Endodermal cell (in vitro differentiated cells): Measurements from ENCODE around the gene GBGT1. TPM values are rescaled to one million over a fixed set of nuclear protein-coding genes. Genes with fewer than 3 reads are reported as not detected.

Experiments used
- DNase-seq: peaks from one replicate; pipeline ENCODE4 v3.0.0-alpha.2; 2017
- H3K27ac ChIP-seq: 2 replicates; pipeline ENCODE4 v1.5.1; 2013; ENCODE audit warnings: mild to moderate bottlenecking, low read depth, low read length, moderate library complexity
- H3K27me3 ChIP-seq: 2 replicates; pipeline ENCODE4 v1.6.1; 2013; ENCODE audit warnings: mild to moderate bottlenecking, low read length, moderate library complexity; ENCODE audit not compliant: insufficient read depth, control insufficient read depth, poor library complexity, severe bottlenecking
- H3K36me3 ChIP-seq: 2 replicates; pipeline ENCODE4 v1.7.0; 2013; ENCODE audit warnings: mild to moderate bottlenecking, low read length, moderate library complexity; ENCODE audit not compliant: control insufficient read depth, insufficient read depth
- H3K4me1 ChIP-seq: one replicate; pipeline ENCODE4 v1.7.0; 2013; ENCODE audit warnings: low read length; ENCODE audit not compliant: control insufficient read depth, insufficient read depth
- H3K4me3 ChIP-seq: 2 replicates; pipeline ENCODE4 v1.5.1; 2013; ENCODE audit warnings: mild to moderate bottlenecking, low read length, moderate library complexity
- H3K9ac ChIP-seq: 2 replicates; pipeline ENCODE4 v1.6.1; 2013; ENCODE audit warnings: mild to moderate bottlenecking, low read length, moderate library complexity; ENCODE audit not compliant: poor library complexity, severe bottlenecking; ENCODE audit errors: extremely low read depth
- H3K9me3 ChIP-seq: 2 replicates; pipeline ENCODE4 v1.6.1; 2013; ENCODE audit warnings: mild to moderate bottlenecking, low read length, moderate library complexity; ENCODE audit not compliant: control insufficient read depth
- H3K27ac Mint-ChIP-seq: 2 replicates; pipeline ENCODE4 v1.8.0; 2020; ENCODE audit warnings: mixed read lengths
- H3K27me3 Mint-ChIP-seq: 2 replicates; pipeline ENCODE4 v1.8.0; 2021; ENCODE audit warnings: mild to moderate bottlenecking, mixed read lengths; ENCODE audit not compliant: insufficient read depth
- H3K36me3 Mint-ChIP-seq: 2 replicates; pipeline ENCODE4 v1.8.0; 2020; ENCODE audit warnings: low read depth, mixed read lengths
- H3K4me1 Mint-ChIP-seq: 2 replicates; pipeline ENCODE4 v1.8.0; 2020; ENCODE audit warnings: mixed read lengths
- H3K4me3 Mint-ChIP-seq: 2 replicates; pipeline ENCODE4 v1.8.0; 2020; ENCODE audit warnings: mild to moderate bottlenecking, moderate library complexity, mixed read lengths
- H3K9me3 Mint-ChIP-seq: 2 replicates; pipeline ENCODE4 v1.8.0; 2020; ENCODE audit warnings: mild to moderate bottlenecking, mixed read lengths
- CTCF ChIP-seq: fragments of 200-600 bp; sonication (generic); conservative IDR thresholded peaks from 2 replicates; pipeline ENCODE4 v1.5.0; 2021; ENCODE audit warnings: antibody characterized with exemption, mild to moderate bottlenecking
- WGBS, 2 experiments: methylation state at CpG; one replicate each; pipeline versions ENCODE4 v1.1.5 to v1.1.7; 2013; ENCODE audit warnings: missing lambda C conversion rate in 2 of 2, mixed read lengths in 1 of 2; ENCODE audit not compliant: insufficient coverage in 1 of 2, insufficient read length in 1 of 2; 5-methylcytosine and 5-hydroxymethylcytosine counted together
- total RNA-seq, 2 donors: library from RNA; stranded (reverse); fragmentation: NEBNext Ultra II Directional in 1 of 2; extraction: Animal tissue kit (Norgen Biotek cat#: 25700) in 1 of 2; gene quantifications; 2 replicates in 1 of 2; 3 replicates in 1 of 2; pipeline ENCODE4 v1.2.1, GENCODE V29; 2021

GBGT1 gene
- total RNA-seq, 2 donors from 2014 or later, result 28.2 to 29.1 TPM

- no peak overlapping the region for H3K4me3 Mint-ChIP-seq
- DNase-seq, result no peak
- Histone ChIP-seq H3K27me3 (peaks cover 8% of the 10 kb centered on the region), H3K4me1 (no peaks in the 10 kb centered on the region), H3K9me3 (no peaks in the 10 kb centered on the region), H3K4me3 (no peak overlapping the region), H3K27ac (no peak overlapping the region), H3K36me3 (no peaks in the 10 kb centered on the region), H3K9ac (no peak overlapping the region)
- no peaks in the 10 kb centered on the region for H3K36me3 Mint-ChIP-seq
- H3K27me3 Mint-ChIP-seq, result peaks cover 41% of the 10 kb centered on the region
- H3K4me1 Mint-ChIP-seq, result no peaks in the 10 kb centered on the region
- no peak overlapping the region for H3K27ac Mint-ChIP-seq
- 80 to 88% methylated on average over 11 to 17 of the region's 17 CpGs for WGBS, 2 experiments
- no peaks in the 10 kb centered on the region for H3K9me3 Mint-ChIP-seq
- TF ChIP-seq CTCF, result no peak
Observed at GRCh38 chr9:133200631-133201030, 36.9 kb upstream of the GBGT1 start.

GRCh38 chr9:133199648-133200321 is 36.1 kb upstream of the GBGT1 start:
- Mint-ChIP-seq H3K4me3 (no peak overlapping the region), H3K27me3 (peaks cover 39% of the 10 kb centered on the region), H3K9me3 (peaks cover 4% of the 10 kb centered on the region), H3K27ac (no peak overlapping the region), H3K36me3 (no peaks in the 10 kb centered on the region), H3K4me1 (no peaks in the 10 kb centered on the region)
- H3K9me3 ChIP-seq, result peaks cover 5% of the 10 kb centered on the region
- DNase-seq, result peak; percentile 68
- H3K36me3 ChIP-seq, result no peaks in the 10 kb centered on the region
- no peak overlapping the region for H3K27ac ChIP-seq
- H3K9ac ChIP-seq, result no peak overlapping the region
- no peaks in the 10 kb centered on the region for H3K4me1 ChIP-seq
- WGBS, 2 experiments, result 89 to 90% methylated on average over 37 to 44 of the region's 44 CpGs
- H3K4me3 ChIP-seq, result no peak overlapping the region
- TF ChIP-seq CTCF, result no peak
- H3K27me3 ChIP-seq, result peaks cover 14% of the 10 kb centered on the region

- Mint-ChIP-seq H3K4me1 (no peaks in the 10 kb centered on the region), H3K4me3 (no peak overlapping the region), H3K36me3 (no peaks in the 10 kb centered on the region), H3K9me3 (peaks cover 6% of the 10 kb centered on the region), H3K27ac (no peak overlapping the region), H3K27me3 (peaks cover 18% of the 10 kb centered on the region)
- no peak for TF ChIP-seq CTCF
- H3K4me1 ChIP-seq, result no peaks in the 10 kb centered on the region
- no peak for DNase-seq
- peaks cover 7% of the 10 kb centered on the region for H3K9me3 ChIP-seq
- H3K4me3 ChIP-seq, result no peak overlapping the region
- no peak overlapping the region for H3K27ac ChIP-seq
- no peaks in the 10 kb centered on the region for H3K36me3 ChIP-seq
- peaks cover 6% of the 10 kb centered on the region for H3K27me3 ChIP-seq
- no peak overlapping the region for H3K9ac ChIP-seq
Observed at GRCh38 chr9:133195029-133195428, 31.3 kb upstream of the GBGT1 start.
